GM18873 (cell line): Measurements from ENCODE around the gene PON3.
A peak's percentile ranks its signal among the peaks of the same experiment; 100 is the strongest.

Source experiments
- ATAC-seq: cut with Tn5 transposase; IDR thresholded peaks from one replicate; pipeline ENCODE4 v1.9.1; 2021; ENCODE audit warnings: mild to moderate bottlenecking, moderate library complexity, moderate number of reproducible peaks; ENCODE audit not compliant: unreplicated experiment, low FRiP score

Gene PON3

DNA sequence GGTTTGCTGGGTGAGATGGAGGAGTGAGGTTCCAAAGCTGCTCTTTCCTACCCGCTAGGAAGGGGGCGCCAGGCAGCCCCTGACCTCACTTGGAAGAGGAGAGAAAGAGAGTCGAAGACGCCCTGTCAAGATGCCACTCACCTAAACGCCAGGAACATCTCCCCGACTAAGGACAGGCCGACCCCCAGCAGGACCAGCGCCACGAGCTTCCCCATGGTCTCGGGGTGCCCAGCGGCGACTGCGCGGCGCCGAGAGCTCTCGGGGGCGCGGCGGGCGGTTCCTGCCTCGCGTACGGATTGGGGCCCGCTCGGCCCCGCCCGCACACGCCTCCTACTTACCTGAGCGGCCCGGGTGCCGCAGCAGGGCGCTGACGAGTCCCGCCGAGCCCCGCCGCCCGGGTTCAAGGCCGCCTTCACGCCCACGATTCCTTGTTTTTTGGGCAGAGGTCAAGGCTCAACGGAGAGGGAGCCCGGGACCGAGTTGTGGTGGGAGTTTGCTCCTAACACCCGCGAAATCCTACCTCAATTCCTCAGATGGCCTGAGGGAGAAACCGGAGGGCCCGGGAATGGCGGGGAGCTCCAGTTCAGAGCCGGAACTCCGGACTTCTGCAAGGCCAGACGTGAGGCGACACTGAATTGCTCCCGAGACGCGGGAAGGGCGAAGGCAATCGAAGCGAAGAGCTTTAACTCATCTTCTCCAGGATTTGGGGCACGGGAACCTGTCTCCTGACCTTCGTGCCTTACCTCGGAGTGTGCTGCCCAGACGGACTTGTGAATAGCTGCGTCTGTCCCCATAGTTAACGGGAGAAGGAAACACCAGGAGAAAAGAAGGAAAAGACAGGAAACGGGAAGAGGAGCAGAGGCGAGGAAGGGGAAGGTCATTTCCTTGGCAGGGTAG is at the start of gene PON3:
TSS of gene PON3 (minus strand) at position 240 of the 897 bp plus-strand sequence. CDS start at position 215, 25 bp downstream.
- no peak for ATAC-seq

DNA sequence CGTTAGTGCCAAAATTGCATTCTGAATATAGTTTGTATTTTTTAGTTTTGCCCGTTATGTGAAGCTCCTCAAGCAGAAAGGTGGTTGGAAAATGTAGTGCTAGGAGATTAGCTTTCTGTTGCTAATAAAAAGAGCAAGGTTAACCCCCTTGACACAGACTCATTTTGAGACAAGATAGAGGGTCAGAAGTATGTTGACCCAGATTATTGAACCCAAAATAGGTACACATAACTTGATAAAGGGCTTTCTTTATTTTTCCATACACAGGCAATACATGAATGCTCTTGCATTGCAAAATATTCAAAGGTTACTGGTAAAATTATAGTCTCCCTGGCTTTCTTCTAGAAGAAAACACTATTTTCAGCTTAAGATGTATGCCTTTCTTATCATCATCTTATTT is 48.6 kb upstream of the PON3 start:
- no peak for ATAC-seq

DNA sequence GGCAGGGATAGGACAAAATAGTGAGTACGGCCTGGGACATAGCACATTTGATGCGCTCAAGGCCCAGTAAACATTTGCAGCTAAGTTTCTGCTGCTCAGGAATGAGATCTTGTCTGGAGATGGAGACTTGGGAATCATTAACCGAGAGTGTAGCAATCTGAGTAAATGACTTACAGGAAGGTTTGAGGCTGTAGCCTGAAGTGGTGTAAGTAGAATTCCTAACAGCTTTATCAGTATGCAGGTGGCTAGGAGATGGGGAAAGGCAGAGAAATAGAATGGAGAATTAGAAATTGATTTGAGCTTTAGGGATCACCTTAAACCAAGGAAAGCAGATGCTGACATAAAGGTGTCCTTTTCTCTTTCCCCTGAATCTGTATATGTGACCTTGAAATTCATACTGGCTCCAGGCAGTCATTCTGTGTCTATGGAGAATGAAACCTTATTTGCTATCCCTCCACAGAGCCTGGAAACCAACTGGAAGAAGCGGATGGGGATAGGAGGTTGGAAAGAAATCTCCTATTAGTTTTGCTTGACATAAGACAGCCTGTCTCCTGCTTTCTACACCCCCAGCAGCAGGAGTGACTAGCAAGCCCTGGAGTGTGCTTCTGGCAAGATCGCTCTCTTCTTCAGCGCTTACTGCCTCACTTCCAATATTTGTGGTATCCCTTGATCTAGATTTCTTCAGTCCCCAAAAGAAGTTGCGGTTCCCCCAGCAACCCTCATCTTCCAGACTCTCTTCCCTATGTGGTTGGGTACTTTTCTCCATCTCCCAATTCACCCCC is 45.1 kb upstream of the PON3 start:
- ATAC-seq, result no peak

DNA sequence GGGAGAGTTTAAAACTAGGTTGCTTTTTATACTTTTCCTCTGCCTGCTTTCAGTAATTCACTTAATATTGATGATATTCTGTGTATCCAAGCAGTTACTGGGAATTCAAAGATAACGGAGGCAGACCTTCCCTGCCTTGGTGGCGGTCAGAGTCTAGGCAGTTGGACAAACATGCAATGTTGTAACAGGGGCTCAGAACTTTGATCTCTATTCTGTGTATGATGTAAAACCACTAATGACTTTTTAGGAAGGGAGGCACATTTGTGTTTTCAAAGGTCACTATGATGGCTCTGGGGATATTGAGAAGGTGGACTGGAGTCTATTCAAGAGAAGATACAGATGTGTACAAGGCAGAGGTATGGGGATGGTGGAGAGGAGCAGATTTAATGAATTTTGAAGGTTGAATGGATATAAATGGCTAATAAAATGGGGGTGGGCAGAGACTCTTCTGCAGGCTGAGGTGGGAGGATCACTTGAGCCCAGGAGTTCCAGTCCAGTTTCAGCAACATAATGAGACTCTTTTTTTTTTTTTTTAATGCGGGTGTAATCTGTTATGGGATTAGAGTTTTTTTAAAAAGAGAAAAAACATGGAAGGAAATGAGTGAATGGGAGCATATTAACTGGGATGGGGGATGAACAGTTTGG is 44.3 kb upstream of the PON3 start:
- no peak for ATAC-seq

DNA sequence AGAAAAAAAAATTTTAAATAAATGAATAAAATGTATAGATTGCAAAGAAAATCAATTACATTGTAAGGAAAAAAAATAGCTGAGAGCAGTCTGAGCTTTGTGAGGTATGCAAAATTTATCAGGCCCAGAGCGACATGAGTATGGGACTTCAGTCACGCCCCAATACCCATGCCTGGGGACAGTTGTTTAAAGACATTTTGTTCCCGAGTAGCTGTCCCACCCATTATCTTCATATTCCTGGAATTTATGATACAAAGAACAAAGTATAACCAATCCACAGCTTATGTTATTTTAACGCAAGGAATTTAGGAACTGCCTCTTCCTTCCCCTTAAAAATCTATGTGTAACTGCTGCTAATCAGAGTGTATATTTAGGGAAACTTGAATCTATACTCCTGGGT is 40.2 kb upstream of the PON3 start:
- no peak for ATAC-seq

DNA sequence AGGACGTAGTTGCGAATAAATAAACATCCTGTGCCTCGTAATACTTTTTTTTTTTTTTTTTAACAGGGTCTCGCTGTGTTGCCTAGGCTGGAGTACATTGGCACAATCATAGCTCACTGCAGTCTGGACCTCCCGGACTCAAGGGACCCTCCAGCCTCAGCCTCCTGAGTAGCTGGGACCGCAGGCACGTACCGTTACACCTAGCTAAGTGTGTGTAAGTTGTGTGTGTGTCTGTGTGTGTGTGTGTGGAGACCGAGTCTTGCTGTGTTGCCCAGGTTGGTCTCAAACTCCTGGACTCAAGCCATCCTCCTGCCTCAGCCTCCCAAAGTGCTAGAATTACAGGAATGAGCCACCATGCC is 39.2 kb upstream of the PON3 start:
- ATAC-seq, result no peak

DNA sequence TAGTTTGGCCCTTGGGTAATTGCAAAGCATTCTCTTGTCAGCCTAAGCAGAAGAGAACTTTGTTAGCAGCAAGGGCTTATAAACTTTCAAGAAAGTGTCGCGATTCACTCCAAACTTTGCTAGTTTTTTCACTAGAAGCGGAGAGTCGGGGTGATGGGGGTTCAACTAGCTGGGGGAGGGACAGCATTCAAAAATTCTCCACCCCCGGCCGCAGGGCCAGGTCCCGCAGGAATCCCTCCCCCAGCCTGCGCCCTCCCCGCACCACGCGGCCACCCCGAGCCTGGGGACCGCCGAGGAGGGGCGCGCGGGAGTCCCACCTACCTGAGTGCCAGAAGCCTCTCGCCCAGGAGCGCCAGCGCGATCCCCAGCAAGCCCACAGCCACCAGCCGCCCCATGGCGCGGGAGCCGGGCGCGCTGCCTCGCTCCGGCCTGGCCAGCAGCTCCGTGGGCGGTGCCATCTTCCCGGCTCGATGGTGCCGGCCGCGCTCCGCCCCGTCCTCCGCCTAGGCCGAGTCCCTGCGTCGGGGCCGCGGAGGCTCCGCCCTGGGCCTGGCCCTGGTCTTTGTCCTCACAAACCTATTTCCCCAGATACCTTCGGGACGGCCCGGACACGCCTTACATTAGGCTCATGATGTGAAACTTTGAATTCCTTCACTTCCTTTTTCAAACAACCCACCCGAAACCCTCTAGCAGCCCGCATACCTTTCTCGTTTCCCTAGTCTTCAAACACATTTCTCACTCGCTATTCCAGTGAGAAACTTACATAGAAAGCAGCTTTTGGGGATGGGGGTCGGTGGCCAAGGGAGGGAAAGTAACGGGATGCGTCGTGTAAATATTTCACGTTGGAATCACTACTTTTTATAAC is 38.6 kb upstream of the PON3 start, which contains the start of gene PON2:
TSS of gene PON2 (minus strand) at position 472 of the 865 bp plus-strand sequence. CDS start at position 395, 77 bp downstream.
- peak; percentile 76 for ATAC-seq

DNA sequence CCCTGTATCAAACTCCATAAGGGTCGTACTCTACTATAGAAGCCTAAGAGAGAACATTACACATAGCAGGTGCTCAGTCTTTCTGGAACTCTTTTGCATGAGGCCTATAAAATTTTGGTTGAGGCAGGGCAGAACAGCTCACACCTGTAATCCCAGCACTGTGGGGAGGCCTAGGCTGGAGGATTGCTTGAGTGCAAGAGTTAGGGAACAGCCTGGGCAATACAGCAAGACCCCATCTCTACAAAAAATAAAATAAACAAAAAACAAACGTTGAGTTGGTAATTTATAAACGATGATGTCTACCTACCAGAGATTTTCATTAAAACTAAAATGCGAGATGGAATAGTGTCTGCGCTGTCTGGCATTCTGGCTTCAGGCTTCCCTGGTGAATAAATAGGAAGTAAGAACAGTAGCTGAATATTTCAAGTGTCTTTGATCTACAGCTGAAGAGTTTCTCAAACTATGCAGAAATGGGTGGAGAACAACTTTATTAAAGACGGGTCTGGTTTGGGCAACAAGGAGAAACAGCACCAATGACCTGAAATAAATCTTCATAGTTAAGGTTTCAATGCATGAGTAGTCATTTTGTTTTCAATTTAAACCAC is 37.9 kb upstream of the PON3 start:
- ATAC-seq, result no peak

DNA sequence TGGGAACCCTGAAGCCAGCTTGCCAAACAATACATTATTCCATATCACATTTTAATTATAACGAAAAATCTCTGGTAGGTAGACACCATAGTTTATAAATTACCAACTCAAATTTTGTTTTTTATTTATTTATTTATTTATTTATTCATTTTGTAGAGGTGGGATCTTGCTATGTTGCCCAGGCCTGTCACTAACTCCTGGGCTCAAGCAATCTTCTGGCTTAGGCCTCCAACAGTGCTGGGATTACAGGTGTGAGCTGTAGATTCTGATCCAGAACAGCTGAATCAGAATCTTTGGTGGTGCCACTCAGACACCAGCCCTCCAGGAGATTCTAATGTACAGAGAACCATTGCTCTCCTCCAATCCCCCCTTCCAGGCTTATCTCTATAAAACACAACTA is 37.0 kb upstream of the PON3 start:
- no peak for ATAC-seq

DNA sequence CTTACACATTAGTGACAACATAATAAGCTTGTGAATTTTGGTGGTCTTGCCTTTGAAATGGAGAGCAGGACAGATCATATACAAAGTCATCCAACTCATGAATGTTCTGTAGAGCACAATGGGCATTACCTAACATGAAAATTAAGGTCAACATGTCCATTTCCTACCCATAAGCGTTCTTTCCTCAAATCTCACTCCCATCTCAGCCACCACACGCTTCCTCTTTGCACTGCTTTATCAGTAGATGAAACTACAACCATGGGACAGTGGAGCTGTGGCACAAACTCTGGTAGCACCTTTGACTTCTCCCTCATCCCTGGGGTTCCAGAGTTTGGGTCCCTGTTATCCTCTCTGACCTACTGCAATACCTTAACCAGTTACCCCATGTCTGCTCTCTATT is 36.4 kb upstream of the PON3 start:
- no peak for ATAC-seq

DNA sequence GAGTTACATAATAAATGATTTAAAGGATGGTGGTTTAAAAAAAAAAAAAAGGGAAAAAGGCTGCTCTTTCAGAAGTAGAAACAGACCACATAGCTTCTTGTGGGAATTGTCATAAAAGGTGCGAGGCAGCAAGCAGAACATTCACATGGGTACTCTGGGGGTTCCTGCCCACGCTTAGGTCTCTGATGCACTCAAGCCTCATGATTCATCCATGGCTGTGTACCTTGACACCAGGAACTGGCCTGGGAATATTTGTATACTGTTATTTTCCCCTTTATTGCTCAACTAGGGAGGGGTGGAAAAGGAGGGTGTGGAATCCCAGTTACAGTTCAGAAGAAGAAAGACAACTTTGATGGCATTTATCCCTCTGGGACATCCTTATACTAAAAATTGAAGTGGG is 34.7 kb upstream of the PON3 start:
- ATAC-seq, result no peak

DNA sequence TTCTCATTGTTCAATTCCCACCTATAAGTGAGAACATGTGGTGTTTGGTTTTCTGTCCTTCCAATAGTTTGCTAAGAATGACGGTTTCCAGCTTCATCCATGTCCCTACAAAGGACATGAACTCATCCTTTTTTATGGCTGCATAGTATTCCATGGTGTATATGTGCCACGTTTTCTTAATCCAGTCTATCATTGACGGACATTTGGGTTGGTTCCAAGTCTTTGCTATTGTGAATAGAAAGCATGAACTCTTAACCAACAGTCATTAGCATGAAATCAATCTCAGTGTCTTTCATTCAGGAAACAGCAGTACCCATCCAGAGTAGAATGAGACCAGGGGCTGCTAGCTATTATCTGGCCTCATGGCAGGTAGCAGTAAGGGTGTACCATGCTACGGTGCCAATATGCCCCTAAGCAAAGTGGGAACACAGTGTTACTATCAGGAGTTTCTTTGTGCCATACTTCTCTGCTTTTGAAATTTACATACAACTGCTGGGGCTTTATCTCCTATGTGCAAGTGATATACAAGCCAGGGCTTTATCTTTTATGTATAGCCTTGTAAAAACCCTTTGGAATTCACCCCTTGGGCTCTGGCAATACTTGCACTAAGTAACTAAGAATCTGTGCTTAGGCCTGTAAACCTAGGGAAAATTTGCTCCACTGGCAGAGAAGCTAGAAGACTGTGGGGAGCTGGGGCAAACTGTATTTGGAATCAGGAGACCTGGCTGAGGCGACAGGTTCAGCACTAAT is 33.2 kb upstream of the PON3 start:
- no peak for ATAC-seq

DNA sequence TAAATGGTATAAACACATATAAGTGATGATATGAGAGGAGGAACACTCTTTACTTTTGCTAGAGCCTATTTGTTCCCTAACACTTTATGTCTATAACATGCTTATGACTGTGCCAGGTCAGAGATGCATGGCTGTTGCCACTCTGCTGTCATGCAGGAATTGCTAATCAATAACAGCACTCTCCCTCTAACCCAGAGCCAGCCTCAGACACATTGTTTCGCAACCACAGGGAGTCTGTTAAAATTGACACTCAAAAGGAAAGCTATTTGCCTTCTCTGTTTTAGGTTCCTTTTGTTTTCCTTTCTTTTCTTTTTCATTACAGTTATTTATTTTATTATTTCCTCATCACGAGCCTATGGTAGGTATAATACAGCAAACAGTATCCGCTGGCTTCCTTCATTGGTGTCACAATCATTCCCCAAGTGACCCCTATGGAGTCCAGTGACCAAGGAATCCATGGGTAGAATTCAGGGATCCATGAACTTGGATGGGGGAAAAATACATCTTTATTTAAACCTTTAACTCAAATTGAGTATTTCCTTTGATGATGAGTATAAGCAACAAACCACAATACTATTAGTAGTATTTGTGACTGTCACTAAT is 31.8 kb upstream of the PON3 start:
- no peak for ATAC-seq

DNA sequence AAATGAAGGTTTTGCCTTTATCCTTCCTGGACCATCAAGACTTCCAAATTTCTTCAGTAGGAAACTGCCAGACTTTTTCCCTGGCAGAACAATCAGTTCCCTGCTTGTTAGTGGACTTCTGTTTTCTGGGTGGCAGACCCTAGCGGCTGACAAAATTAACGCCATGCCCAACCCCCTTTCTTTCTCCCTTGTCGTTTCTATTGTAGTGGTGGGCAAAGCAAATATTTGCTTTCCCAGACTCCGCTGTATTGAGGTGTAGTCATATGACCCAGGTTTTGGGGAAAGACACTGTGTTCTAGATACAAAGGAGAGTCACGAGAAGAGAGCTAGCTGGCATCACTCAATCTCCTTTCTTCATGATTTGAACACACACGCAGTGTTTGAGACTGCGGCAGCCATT is 31.0 kb upstream of the PON3 start:
- ATAC-seq, result no peak

DNA sequence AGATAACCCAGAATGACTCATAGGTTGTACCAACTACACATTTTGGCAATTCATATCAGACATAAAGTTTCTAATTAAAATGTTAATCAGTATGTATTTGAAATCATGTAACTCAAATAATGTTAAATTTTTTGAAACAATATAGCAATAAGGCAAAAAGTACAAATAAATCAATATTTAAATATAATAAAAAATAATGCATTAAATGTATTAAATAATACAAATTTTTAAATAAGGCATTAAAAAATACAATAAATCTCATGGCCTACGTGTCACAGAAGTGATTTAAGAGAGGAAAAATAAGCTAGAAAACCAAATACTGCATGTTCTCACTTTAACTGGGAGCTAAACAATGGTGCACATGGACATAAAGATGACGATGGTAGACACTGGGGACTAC is 29.5 kb upstream of the PON3 start:
- ATAC-seq, result no peak

DNA sequence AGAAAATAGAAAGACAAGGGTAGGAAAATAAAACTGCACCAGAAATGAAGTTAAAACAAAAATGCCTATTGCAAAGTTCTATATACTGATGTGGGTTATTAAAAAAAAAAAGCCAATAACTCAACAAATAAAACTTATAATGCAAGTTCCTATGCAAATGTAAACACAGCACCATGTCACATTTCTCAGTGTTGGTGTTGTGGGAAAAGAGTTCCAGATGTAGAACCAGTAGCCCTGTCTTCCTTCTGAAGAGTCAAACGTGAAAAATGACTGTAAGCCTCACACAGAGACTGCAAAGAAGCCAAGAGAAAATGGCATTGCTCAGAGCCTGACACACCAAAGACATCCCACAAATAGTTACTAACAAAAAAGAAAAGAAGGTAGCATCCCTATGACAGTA is 28.5 kb upstream of the PON3 start:
- no peak for ATAC-seq

DNA sequence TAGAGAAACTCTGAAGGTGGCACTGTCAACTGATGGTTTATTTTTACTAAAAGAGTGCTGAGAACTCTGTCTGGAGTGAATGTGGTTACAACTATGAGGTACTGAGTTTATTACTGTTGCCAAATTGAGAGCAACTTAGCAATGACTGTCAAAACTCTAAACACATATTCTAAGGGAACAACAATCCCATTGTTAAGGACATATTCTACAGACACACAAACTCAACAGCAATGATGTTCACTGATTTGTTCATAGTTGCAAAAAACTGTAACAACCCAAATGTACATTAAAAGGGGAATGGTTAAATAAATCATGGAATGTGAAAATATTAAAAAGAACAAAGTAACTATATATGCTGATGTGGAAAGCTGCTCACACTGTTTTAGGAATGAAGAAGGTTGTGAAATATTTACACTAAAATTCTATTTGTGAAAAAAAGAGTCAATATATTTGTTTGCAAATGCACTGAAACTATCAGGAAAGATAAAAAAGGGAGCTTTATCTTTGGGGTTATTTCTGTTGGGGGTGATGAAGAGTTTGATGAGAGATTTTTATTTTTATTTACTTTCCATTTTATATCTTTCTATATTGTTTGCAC is 25.8 kb upstream of the PON3 start:
- ATAC-seq, result no peak
